ENCODE measurements around the gene ECE1.
A peak's percentile ranks its signal among the peaks of the same experiment; 100 is the strongest.

The ECE1 gene

DNA sequence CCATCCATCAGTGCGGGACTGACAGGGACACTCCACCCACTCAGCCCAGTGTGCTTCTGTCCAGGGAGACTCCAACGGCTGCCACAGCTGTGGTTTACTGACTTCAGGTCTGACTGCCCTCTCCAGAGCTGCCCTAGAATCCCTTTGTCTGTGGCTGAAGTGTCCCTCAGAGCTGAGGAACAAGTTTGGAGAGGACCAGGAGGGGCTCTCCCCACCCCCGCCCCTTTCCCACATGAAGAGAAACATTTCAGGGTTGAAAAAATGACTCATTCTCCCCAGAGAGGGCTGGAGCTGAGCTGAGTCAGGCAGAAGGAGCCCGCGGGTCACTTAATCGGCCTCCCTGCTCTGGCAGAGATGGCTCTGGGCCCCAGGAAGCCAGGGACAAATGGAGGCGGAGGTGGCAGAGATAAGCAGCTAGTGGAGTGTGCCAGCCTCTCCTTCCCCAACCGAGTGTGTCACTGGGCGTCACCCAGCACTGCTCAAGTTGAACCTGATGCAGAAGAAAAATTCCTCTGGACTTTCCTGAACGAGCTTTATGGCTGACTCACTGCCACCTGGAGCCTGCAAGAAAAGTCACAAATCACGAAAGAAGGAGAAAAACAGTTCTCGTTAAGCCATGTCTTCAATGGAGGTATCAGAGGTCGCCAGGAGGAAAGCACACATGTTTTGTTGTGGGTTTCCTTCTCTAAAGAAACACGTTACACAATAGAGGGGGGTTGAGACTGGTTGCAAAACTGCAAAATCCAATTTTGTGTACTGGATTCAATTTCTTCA, 34.3 kb upstream of the ECE1 start:
- H3K4me3 ChIP-seq (ENCODE audit: low read depth, low read length): no peak overlapping the region
- TF ChIP-seq, protein P1, sequence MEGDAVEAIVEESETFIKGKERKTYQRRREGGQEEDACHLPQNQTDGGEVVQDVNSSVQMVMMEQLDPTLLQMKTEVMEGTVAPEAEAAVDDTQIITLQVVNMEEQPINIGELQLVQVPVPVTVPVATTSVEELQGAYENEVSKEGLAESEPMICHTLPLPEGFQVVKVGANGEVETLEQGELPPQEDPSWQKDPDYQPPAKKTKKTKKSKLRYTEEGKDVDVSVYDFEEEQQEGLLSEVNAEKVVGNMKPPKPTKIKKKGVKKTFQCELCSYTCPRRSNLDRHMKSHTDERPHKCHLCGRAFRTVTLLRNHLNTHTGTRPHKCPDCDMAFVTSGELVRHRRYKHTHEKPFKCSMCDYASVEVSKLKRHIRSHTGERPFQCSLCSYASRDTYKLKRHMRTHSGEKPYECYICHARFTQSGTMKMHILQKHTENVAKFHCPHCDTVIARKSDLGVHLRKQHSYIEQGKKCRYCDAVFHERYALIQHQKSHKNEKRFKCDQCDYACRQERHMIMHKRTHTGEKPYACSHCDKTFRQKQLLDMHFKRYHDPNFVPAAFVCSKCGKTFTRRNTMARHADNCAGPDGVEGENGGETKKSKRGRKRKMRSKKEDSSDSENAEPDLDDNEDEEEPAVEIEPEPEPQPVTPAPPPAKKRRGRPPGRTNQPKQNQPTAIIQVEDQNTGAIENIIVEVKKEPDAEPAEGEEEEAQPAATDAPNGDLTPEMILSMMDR (IDR thresholded peaks at IDR 0.05; ENCODE audit: borderline replicate concordance, insufficient read depth, low read depth, low read length): no peak

DNA sequence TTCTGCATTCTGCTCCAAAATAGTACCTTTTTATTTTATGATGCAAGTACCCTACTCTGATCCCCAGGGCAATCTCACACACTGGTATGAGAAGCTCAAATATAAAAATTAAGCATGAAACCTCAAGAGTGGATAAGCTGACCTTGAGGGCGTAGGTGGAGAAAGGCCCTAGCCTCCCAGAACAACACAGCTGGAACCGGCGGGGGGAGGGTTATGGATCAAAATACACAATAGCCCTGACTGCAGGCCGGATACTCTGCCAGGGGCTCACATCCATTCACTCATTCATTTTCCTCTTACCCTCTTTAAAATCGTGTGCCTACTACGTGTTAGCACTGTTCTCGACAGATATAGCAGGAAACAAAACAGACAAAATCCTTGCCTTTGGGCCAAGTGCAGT, 32.8 kb upstream of the ECE1 start:
- H3K4me3 ChIP-seq (ENCODE audit: low read depth, low read length): no peak overlapping the region
- TF ChIP-seq, protein P1 (IDR thresholded peaks at IDR 0.05; ENCODE audit: borderline replicate concordance, insufficient read depth, low read depth, low read length): no peak

DNA sequence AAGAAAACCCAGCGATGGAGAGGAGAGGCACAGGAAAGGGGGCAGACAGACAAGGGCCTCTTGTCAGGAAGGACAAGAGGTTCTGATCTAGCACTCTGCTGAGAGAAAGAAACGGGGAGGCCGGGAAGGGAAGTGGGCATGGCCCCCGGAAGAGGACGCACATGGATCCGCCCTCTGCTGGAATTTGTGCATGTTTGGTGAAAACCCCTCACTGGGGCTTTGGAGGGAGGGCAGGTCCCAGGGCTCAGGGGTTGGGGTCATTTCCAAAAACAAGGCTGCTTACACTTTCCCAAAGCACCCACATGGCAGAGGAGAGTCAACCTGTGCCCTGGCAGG, 32.4 kb upstream of the ECE1 start:
- TF ChIP-seq, protein P1 (IDR thresholded peaks at IDR 0.05; ENCODE audit: borderline replicate concordance, insufficient read depth, low read depth, low read length): no peak
- no peak overlapping the region for H3K4me3 ChIP-seq (ENCODE audit: low read depth, low read length)

DNA sequence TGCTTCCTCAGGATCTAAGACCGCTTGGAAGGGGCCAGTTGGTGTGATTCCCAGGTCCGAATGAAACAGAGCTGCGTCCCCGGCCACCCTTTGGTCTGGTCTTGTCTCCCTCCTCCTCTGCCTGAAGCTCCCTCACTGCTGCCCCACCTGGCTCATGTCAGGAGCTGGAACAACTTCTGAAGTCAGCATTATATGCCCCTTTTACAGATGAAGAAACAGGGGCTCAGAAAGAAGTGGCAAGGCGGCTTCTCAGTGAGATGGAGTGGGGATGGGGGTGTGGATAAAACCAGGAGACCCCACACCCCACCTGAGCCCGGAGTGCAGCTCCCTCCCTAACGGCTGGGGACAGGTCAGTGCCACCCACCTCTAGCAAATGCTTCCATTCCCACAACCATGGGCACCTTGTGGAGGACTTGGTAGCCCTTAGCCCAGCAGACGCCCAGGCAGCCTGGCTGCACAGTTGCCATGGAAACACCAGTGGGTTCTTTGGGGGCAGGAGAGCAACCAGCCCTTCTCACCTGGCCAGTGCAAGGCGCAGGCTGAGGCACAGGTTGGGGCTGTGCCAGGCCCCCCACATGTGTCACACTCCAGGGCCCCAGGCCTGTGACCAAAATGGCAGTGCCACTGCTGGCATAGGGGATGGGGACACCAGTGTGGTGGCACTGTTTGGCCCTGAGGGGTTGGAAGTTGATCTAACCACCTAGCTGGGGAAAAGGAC, 31.9 kb upstream of the ECE1 start:
- H3K4me3 ChIP-seq (ENCODE audit: low read depth, low read length): no peak overlapping the region
- TF ChIP-seq, protein P1 (IDR thresholded peaks at IDR 0.05; ENCODE audit: borderline replicate concordance, insufficient read depth, low read depth, low read length): peak; percentile 24; the same call in 1 of the 2 replicates

DNA sequence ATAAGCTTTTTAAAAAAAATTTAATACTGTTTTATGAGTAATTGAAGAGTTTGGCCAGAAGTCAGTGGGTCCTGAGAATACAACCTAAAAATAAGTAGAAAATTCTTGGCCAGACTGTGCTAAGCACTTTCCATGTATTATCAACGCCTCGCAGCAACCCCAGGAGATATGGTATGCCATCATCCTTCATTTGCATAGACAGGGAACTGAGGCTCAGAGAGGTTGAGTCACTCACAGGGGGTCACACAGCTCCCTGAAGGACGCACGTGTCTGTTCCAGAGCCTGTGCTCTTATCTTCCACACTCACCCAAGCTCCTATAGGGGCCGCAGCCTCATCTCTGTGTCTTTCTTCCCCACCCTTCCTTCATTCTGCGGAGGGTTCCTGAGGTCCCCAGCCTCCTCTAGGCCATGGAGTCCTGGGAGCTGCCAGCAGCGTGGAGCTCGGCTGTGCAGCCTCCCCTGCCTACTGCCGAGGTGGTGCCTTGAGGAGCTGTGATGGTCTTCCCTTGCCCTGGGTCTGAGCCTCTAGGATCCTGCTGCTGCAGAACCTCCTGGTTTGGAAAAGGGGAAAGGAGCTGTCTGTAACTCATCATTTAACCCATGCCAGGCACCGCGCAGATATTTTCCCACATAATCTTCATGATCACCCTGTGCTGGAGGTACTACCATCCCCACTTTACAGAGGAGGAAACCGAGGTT, 30.3 kb upstream of the ECE1 start:
- H3K4me3 ChIP-seq (ENCODE audit: low read depth, low read length): no peak overlapping the region
- TF ChIP-seq, protein P1 (IDR thresholded peaks at IDR 0.05; ENCODE audit: borderline replicate concordance, insufficient read depth, low read depth, low read length): no peak

DNA sequence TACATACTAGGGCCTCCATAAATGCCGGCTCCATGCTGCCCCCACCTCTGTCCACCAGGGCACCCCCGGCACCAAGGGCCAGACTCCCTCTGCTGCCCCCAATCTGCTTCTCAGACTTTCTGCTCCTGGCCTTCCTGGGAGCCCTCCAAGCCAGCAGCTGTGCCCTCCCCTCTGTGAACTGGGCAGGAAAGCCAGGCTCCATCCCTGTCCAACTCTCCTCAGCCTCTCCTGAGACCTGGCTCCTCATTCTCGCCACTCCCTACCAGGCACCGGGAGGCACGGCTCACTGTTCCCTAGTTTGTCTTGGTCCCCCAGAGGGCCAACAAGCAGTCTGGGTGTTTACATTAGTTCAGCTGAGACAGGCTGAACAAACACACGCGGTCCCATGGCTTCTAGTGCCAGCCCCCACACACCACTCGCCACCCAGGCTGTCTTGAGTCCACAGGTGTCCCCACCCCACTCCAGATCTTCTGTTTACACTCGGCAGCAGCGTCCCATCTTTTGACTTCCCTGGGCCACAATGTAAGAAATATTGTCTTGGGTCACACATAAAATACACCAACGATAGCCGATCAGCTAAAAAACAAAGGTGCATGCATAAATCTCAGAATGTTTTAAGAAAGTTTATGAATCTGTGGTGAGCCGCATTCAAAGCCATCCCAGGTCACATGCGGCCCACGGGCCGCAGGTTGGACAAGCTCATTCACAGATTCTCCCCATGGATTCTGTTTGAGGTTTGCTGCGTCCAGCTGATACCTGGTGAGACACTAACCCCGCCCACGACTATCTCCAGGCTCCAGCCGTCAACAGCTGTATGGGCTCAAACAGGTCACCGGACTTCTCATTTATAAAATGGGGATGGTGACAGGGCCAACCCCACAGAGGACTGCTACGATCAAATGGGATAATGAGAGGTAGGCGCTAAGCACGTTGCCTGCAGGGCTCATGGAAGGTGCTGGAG, 29.5 kb upstream of the ECE1 start:
- H3K4me3 ChIP-seq (ENCODE audit: low read depth, low read length): no peak overlapping the region
- TF ChIP-seq, protein P1 (IDR thresholded peaks at IDR 0.05; ENCODE audit: borderline replicate concordance, insufficient read depth, low read depth, low read length): no peak

Measured in GM12875 (cell line).